ENCODE measurements around the gene SYF2. TPM values are rescaled to one million over a fixed set of nuclear protein-coding genes. Genes with fewer than 3 reads are reported as not detected.

The SYF2 gene
- total and polyA plus RNA-seq, 2 experiments from 2014 or later, result 24.6 to 82.6 TPM

DNA sequence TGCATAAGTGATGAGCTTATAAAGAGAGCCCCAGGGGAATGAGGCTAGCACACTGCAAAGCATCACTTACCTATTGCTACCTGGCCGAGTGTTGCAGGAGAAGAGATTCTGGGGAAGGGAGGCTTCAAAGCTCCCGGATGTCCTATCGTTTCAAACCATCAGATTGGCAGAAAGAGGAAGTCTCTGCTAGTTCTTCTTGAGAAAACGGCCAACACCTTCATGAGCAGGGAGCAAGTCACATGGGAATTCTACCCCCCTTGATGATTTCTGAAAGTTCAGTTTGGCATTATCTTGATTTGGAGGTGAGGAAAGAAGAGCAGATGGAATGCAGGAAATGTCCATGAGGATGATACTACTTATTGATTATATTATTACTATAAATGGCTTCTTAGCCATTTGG is 16.2 kb downstream of the SYF2 start:
- Histone ChIP-seq H3K79me2 (replicated peaks; ENCODE audit: insufficient read depth) (no peaks in the 10 kb centered on the region), H3K36me3 (ENCODE audit: insufficient read depth) (no peaks in the 10 kb centered on the region), H3K27me3 (ENCODE audit: insufficient read depth) (no peaks in the 10 kb centered on the region), H3K4me1 (ENCODE audit: insufficient read depth) (no peaks in the 10 kb centered on the region), H3K27ac (ENCODE audit: low read depth) (no peak overlapping the region), H3K9me2 (ENCODE audit: insufficient read depth) (no peaks in the 10 kb centered on the region), H3F3A (replicated peaks; ENCODE audit: low read depth) (no peaks in the 10 kb centered on the region), H3K4me2 (no peak overlapping the region), H3K4me3 (no peak overlapping the region), H4K20me1 (replicated peaks; ENCODE audit: insufficient read depth) (no peaks in the 10 kb centered on the region), H2AFZ (no peak overlapping the region)
- Mint-ChIP-seq H3K36me3 (ENCODE audit: low read depth) (peaks cover 5% of the 10 kb centered on the region; the same call in 2 of the 3 replicates), H3K9me3 (no peaks in the 10 kb centered on the region), H3K4me1 (no peaks in the 10 kb centered on the region), H3K27ac (no peak overlapping the region), H3K27me3 (ENCODE audit: insufficient read depth, low read depth, poor library complexity) (peaks cover 7% of the 10 kb centered on the region), H3K4me3 (no peak overlapping the region)
- DNase-seq (ENCODE audit: low spot score), result no peak
- TF ChIP-seq EZH2 (IDR thresholded peaks at IDR 0.05; ENCODE audit: low read depth, unreplicated experiment) (no peak), NANOG (IDR thresholded peaks at IDR 0.05; ENCODE audit: borderline replicate concordance) (no peak), CTCF (conservative IDR thresholded peaks at IDR 0.05; ENCODE audit: low read depth in 2 of 2) (no peak), EZH2phosphoT487 (IDR thresholded peaks at IDR 0.05; ENCODE audit: unreplicated experiment) (no peak), REST (IDR thresholded peaks at IDR 0.05; ENCODE audit: unreplicated experiment) (no peak), ETS1 (IDR thresholded peaks at IDR 0.05) (no peak), ZNF114 (CRISPR knock-in tag; IDR thresholded peaks at IDR 0.05) (no peak), CREB1 (CRISPR knock-in tag; IDR thresholded peaks at IDR 0.05; ENCODE audit: low read depth) (no peak), ZNF462 (CRISPR knock-in tag; IDR thresholded peaks at IDR 0.05) (no peak), JUNB (IDR thresholded peaks at IDR 0.05; ENCODE audit: unreplicated experiment) (no peak), POLR2AphosphoS5 (IDR thresholded peaks at IDR 0.05; ENCODE audit: low read depth) (no peak), ZNF331 (CRISPR knock-in tag; IDR thresholded peaks at IDR 0.05; ENCODE audit: low read depth) (no peak), STAT1 (IDR thresholded peaks at IDR 0.05; ENCODE audit: unreplicated experiment) (no peak)
- no peak for ATAC-seq
